H9 (cell line): ENCODE results near the gene ARL4D. TPM values are rescaled to one million over a fixed set of nuclear protein-coding genes. Genes with fewer than 3 reads are reported as not detected.

ENCODE experiments used
- DNase-seq: peaks from one replicate; pipeline ENCODE4 v3.0.0-alpha.2; 2017
- H2AFZ ChIP-seq: one replicate; pipeline ENCODE4 v1.6.1; 2013; ENCODE audit warnings: mild to moderate bottlenecking, low read length, control low read depth, moderate library complexity
- H2AK5ac ChIP-seq: 2 replicates; pipeline ENCODE4 v1.6.1; 2013; ENCODE audit warnings: low read length, control low read depth, mixed read lengths; ENCODE audit not compliant: insufficient read length
- H2BK120ac ChIP-seq: one replicate; pipeline ENCODE4 v1.6.1; 2013; ENCODE audit warnings: low read depth, mild to moderate bottlenecking, low read length, control low read depth, inconsistent platforms; ENCODE audit not compliant: poor library complexity, severe bottlenecking
- H2BK12ac ChIP-seq: 2 replicates; pipeline ENCODE4 v1.6.1; 2013; ENCODE audit warnings: low read length, control low read depth, mixed read lengths, low read depth; ENCODE audit not compliant: insufficient read length
- H2BK15ac ChIP-seq: 2 replicates; pipeline ENCODE4 v1.6.1; 2013; ENCODE audit warnings: low read depth, low read length, control low read depth
- H2BK20ac ChIP-seq: one replicate; pipeline ENCODE4 v1.6.1; 2013; ENCODE audit warnings: low read depth, mild to moderate bottlenecking, low read length, control low read depth, inconsistent platforms; ENCODE audit not compliant: poor library complexity, severe bottlenecking
- H2BK5ac ChIP-seq: 2 replicates; pipeline ENCODE4 v1.6.1; 2013; ENCODE audit warnings: low read length, control low read depth, mixed read lengths; ENCODE audit not compliant: insufficient read length
- H3K14ac ChIP-seq: 2 replicates; pipeline ENCODE4 v1.6.1; 2013; ENCODE audit warnings: low read length, control low read depth; ENCODE audit not compliant: insufficient read depth
- H3K18ac ChIP-seq: 2 replicates; pipeline ENCODE4 v1.6.1; 2013; ENCODE audit warnings: low read depth, mild to moderate bottlenecking, mixed read lengths, low read length, control low read depth; ENCODE audit not compliant: insufficient read length
- H3K23ac ChIP-seq: 2 replicates; pipeline ENCODE4 v1.6.1; 2013; ENCODE audit warnings: low read length, control low read depth, mixed read lengths, low read depth; ENCODE audit not compliant: insufficient read length
- H3K23me2 ChIP-seq: 2 replicates; pipeline ENCODE4 v1.6.1; 2013; ENCODE audit warnings: low read depth, mild to moderate bottlenecking, mixed read lengths, low read length, control low read depth; ENCODE audit not compliant: insufficient read length, poor library complexity, severe bottlenecking
- H3K27ac ChIP-seq: 2 replicates; pipeline ENCODE4 v1.5.1; 2013; ENCODE audit warnings: low read length, control low read depth, mixed read lengths, low read depth; ENCODE audit not compliant: insufficient read length
- H3K27me3 ChIP-seq: 2 replicates; pipeline ENCODE4 v1.6.1; 2013; ENCODE audit warnings: low read length, control low read depth, inconsistent platforms; ENCODE audit not compliant: insufficient read depth
- H3K4ac ChIP-seq: 2 replicates; pipeline ENCODE4 v1.6.1; 2013; ENCODE audit warnings: low read depth, mild to moderate bottlenecking, control low read depth, inconsistent platforms, low read length, moderate library complexity
- H3K4me1 ChIP-seq: 2 replicates; pipeline ENCODE4 v1.6.1; 2013; ENCODE audit warnings: low read length, control low read depth, inconsistent platforms; ENCODE audit not compliant: insufficient read depth
- H3K4me2 ChIP-seq: 2 replicates; pipeline ENCODE4 v1.6.1; 2013; ENCODE audit warnings: low read length, control low read depth, mixed read lengths; ENCODE audit not compliant: insufficient read length, insufficient read depth
- H3K56ac ChIP-seq: 2 replicates; pipeline ENCODE4 v1.6.1; 2013; ENCODE audit warnings: low read depth, mild to moderate bottlenecking, mixed read lengths, low read length, control low read depth; ENCODE audit not compliant: insufficient read length
- H3K79me1 ChIP-seq: 2 replicates; pipeline ENCODE4 v1.6.1; 2013; ENCODE audit warnings: low read depth, mild to moderate bottlenecking, moderate library complexity, low read length, control low read depth, inconsistent platforms; ENCODE audit not compliant: insufficient read depth, poor library complexity, severe bottlenecking
- H3K79me2 ChIP-seq: 2 replicates; pipeline ENCODE4 v1.6.1; 2013; ENCODE audit warnings: low read length, control low read depth, inconsistent platforms; ENCODE audit not compliant: insufficient read depth
- H3K9ac ChIP-seq: 2 replicates; pipeline ENCODE4 v1.6.1; 2013; ENCODE audit warnings: low read length, control low read depth, mixed read lengths; ENCODE audit not compliant: insufficient read length; ENCODE audit errors: extremely low read depth
- H3K9me3 ChIP-seq: one replicate; pipeline ENCODE4 v1.6.1; 2013; ENCODE audit warnings: low read depth, low read length, inconsistent platforms; ENCODE audit not compliant: control insufficient read depth
- H3T11ph ChIP-seq: one replicate; pipeline ENCODE4 v1.6.1; 2013; ENCODE audit warnings: mild to moderate bottlenecking, low read length, control low read depth, inconsistent platforms
- H4K20me1 ChIP-seq: one replicate; pipeline ENCODE4 v1.6.1; 2013; ENCODE audit not compliant: control insufficient read depth, insufficient read length, insufficient read depth
- H4K5ac ChIP-seq: 2 replicates; pipeline ENCODE4 v1.6.1; 2013; ENCODE audit warnings: low read depth, mild to moderate bottlenecking, mixed read lengths, low read length, control low read depth; ENCODE audit not compliant: insufficient read length
- H4K8ac ChIP-seq: replicated peaks from 2 replicates; pipeline ENCODE4 v1.6.1; 2013; ENCODE audit warnings: low read length, control low read depth, mixed read lengths, low read depth; ENCODE audit not compliant: insufficient read length
- H4K91ac ChIP-seq: 2 replicates; pipeline ENCODE4 v1.6.1; 2013; ENCODE audit warnings: low read depth, mild to moderate bottlenecking, moderate library complexity, mixed read lengths, low read length, control low read depth; ENCODE audit not compliant: insufficient read length
- H3K27ac Mint-ChIP-seq, 3 experiments: 2 replicates in 2 of 3; 3 replicates in 1 of 3; pipeline ENCODE4 v1.8.0; 2020 to 2021; ENCODE audit warnings: mixed read lengths in 3 of 3, mild to moderate bottlenecking in 1 of 3, moderate library complexity in 1 of 3
- H3K27me3 Mint-ChIP-seq: 2 replicates; pipeline ENCODE4 v1.8.0; 2021; ENCODE audit warnings: low read depth, mild to moderate bottlenecking, moderate library complexity, mixed read lengths
- H3K36me3 Mint-ChIP-seq, 3 experiments: 2 replicates in 2 of 3; 3 replicates in 1 of 3; pipeline ENCODE4 v1.8.0; 2020 to 2021; ENCODE audit warnings: low read depth in 3 of 3, mixed read lengths in 3 of 3; ENCODE audit not compliant: insufficient read depth in 1 of 3
- H3K4me1 Mint-ChIP-seq, 2 experiments: 2 replicates each; pipeline ENCODE4 v1.8.0; 2020; ENCODE audit warnings: mixed read lengths in 2 of 2
- H3K4me3 Mint-ChIP-seq, 2 experiments: 2 replicates in 1 of 2; 3 replicates in 1 of 2; pipeline ENCODE4 v1.8.0; 2020 to 2021; ENCODE audit warnings: mild to moderate bottlenecking in 2 of 2, mixed read lengths in 2 of 2, moderate library complexity in 1 of 2
- H3K9me3 Mint-ChIP-seq, 2 experiments: 2 replicates in 1 of 2; 3 replicates in 1 of 2; pipeline ENCODE4 v1.8.0; 2020; ENCODE audit warnings: mild to moderate bottlenecking in 2 of 2, mixed read lengths in 2 of 2, moderate library complexity in 1 of 2
- CTCF ChIP-seq: fragments of 200-600 bp; sonication (generic); conservative IDR thresholded peaks from 3 replicates; pipeline ENCODE4 v1.8.0; 2021; ENCODE audit warnings: antibody characterized with exemption, mild to moderate bottlenecking
- WGBS: extraction: QIAGEN DNeasy Blood & Tissue Kit; methylation state at CpG from one replicate; pipeline ENCODE4 v1.1.7; 2013; ENCODE audit warnings: missing lambda C conversion rate, low lambda C conversion rate, mixed read lengths; ENCODE audit not compliant: insufficient read length; ENCODE audit errors: extremely low coverage; 5-methylcytosine and 5-hydroxymethylcytosine counted together
- total RNA-seq: library from RNA; stranded (reverse); gene quantifications from 2 replicates; pipeline ENCODE4 v1.2.1, GENCODE V29; 2021

The ARL4D gene
- total RNA-seq, 1 experiment from 2014 or later: 6.2 TPM

- Histone ChIP-seq H3T11ph (no peak overlapping the region), H2BK120ac (no peak overlapping the region), H4K91ac (no peak overlapping the region), H3K27me3 (no peaks in the 10 kb centered on the region), H2AK5ac (no peak overlapping the region), H4K8ac (no peak overlapping the region), H3K4ac (no peak overlapping the region), H3K9ac (no peak overlapping the region), H3K18ac (no peak overlapping the region), H3K4me1 (peaks cover under 1% of the 10 kb centered on the region; the same call in 1 of the 2 replicates), H3K14ac (no peak overlapping the region), H2BK15ac (no peak overlapping the region), H2BK20ac (no peak overlapping the region), H3K9me3 (peaks cover 31% of the 10 kb centered on the region), H2AFZ (no peak overlapping the region), H4K20me1 (no peaks in the 10 kb centered on the region), H3K27ac (no peak overlapping the region), H3K23me2 (no peaks in the 10 kb centered on the region), H2BK12ac (no peak overlapping the region), H3K4me2 (no peak overlapping the region), H3K79me1 (no peaks in the 10 kb centered on the region), H2BK5ac (no peak overlapping the region), H3K23ac (no peak overlapping the region), H3K79me2 (no peaks in the 10 kb centered on the region), H3K56ac (no peak overlapping the region), H4K5ac (no peak overlapping the region)
- H3K36me3 Mint-ChIP-seq: peaks cover 41 to 63% (median 51%) of the 10 kb centered on the region in 3 experiments
- H3K27ac Mint-ChIP-seq: no peak overlapping the region
- H3K9me3 Mint-ChIP-seq: peaks cover 41 to 43% of the 10 kb centered on the region in 2 experiments
- no peak overlapping the region for H3K4me3 Mint-ChIP-seq
- peaks cover 7% of the 10 kb centered on the region for H3K27me3 Mint-ChIP-seq
- peaks cover 9 to 17% of the 10 kb centered on the region in 2 experiments for H3K4me1 Mint-ChIP-seq
- no peak for DNase-seq
- peak; percentile 46; the same call in 2 of the 3 replicates for TF ChIP-seq CTCF
- no CpG with 5 or more reads among the region's 2 CpGs for WGBS
These were observed 49.7 kb upstream of the ARL4D start for GRCh38 chr17:43349142-43349541.
